CD1c-positive myeloid dendritic cell (primary cell): ENCODE measurements around the gene EEF1AKMT4.
A peak's percentile ranks its signal among the peaks of the same experiment; 100 is the strongest.

ENCODE experiments used
- DNase-seq: peaks from one replicate; pipeline ENCODE4 v3.0.0-alpha.2; 2016; ENCODE audit errors: extremely low spot score

The EEF1AKMT4 gene

DNA sequence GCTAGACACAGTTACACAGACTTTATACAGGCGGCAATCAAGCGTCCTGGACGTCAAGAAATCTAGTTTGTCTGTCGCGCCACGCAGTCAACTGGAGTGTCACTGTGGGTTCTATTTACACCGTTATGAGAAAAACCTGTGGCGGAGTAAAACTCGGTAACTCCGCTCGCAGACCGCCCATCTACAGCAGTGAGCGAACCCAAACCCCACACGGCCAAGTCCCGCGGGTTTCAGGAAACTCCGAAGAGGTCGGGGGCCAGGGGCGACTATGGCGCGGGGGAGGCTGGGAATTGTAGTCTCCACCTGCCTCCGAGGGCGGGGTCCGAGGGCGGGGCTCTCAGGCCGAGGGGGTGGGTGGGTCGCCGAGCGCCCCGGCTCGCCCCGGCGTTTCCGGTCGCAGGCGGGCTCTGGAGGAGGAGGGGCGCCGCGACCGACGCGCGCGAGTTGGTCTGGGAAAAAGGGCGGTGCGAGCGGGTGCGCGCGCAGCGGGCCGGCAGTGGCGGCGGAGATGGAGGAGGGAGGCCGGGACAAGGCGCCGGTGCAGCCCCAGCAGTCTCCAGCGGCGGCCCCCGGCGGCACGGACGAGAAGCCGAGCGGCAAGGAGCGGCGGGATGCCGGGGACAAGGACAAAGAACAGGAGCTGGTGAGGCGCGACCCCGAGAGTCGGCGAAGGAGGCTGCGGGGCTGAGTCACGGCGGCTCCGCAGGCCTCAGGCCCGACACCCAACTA lies 49.5 kb downstream of the EEF1AKMT4 start, which contains the start of gene PSMD2:
PSMD2 (plus strand) TSS at position 483 of the 729 bp plus-strand sequence; CDS start at position 509, 26 bp downstream.
- DNase-seq = peak; percentile 98

DNA sequence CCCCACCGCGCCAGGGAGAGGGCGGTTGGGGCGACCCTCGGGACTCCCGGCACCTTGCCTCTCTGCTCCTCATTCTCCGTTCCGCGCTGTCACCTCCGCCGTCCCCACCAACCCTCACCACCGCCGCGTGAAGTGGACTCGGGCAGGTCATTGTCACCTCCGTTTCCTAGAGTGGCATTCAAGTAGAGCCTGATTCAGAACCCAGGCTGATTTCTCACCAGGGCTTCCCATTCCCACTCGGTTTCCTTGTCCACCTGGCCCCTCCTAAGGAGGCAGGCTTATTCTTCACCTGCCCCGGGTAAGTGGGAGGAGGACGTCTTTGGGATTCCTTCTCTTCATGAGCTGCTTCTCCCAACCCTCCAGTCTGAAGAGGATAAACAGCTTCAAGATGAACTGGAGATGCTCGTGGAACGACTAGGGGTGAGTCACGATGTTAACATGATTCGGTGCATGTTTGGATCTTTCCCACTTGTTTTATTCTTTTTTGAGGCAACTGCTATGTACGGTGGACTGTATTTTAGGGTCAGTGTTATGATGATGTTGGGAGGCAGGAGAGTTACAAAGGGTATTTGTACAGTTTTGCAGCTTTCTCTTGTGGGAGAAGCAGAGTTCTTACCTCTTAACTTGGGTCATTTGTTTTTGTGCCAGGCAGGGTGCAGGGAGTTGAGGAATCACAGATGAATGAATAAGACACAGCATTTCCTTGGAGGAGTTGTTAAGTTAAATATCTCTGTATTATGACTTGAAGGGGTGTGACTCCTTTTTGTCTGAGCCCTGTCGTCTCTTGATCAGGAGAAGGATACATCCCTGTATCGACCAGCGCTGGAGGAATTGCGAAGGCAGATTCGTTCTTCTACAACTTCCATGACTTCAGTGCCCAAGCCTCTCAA lies 50.3 kb downstream of the EEF1AKMT4 start:
- DNase-seq = no peak

DNA sequence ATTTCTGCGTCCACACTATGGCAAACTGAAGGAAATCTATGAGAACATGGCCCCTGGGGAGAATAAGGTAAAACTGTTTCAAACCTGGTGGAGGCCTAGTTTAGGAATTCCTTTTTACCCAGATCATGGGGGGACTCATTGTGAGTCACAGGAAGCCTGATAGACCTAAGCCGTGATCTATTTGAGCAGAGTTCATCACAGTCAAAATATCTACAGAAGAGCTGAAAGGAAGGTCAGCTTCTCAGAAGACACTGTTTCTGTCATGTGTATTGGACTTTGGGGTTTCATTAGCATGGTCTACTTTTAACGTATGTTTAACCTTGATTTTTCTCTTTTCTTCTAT lies 50.9 kb downstream of the EEF1AKMT4 start:
- DNase-seq = no peak

DNA sequence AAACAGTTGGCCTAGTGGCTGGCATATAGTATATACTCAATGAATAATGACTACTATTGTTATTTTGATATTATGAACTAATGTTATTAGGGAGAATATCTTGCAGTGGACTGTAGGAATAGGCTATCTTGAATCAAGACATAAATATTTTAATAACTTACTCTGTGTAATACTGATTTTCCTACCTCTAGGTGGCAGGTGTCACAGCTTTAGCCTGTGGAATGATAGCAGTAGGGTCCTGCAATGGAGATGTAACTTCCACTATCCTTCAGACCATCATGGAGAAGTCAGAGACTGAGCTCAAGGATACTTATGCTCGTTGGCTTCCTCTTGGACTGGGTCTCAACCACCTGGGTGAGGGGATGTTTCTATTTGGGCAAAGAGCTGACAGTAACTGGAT lies 56.1 kb downstream of the EEF1AKMT4 start:
- DNase-seq = no peak

DNA sequence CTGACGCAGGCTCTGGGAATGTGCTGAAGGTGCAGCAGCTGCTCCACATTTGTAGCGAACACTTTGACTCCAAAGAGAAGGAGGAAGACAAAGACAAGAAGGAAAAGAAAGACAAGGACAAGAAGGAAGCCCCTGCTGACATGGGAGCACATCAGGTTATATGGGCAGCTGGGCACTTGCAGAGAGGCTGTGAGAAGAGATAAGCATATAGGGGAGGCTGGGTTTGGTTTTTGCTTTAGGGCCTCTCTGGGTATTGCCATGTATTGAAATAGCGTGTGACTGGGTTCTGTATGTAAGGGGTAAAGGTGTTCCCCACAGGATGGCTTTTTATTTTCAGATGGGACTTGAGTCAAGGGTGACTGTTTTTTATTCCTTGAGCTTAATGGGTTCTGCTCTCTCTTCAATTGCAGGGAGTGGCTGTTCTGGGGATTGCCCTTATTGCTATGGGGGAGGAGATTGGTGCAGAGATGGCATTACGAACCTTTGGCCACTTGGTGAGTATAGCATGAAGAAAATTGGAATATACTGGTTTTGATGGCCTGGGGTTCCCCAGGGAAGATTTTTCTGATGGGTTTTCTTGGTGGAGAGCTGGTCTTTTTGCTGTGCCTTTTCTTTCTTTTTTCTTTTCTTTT lies 57.0 kb downstream of the EEF1AKMT4 start:
- DNase-seq = no peak

DNA sequence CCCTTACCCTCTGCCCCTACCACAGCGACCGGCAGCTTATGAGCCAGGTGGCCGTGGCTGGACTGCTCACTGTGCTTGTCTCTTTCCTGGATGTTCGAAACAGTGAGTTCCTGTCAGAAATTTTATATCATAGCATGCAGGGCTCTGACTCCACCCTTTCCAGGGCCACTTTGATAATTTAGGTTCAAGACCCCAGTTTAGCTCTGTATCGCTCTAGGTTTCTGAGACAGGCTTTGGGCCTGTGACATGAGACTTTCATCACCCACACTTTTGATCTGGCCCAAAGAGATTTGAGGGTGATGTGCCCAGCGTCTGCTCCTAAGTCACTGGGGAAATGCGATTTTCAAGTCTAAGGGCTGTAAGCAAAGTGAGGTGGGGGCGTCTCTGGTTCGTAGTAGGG lies 58.4 kb downstream of the EEF1AKMT4 start:
- DNase-seq = no peak
